ENCODE measurements around the gene PRDM2.

GRCh38 chr1:13784971-13785370 is 85.0 kb downstream of the PRDM2 start:
- TF ChIP-seq CTCF (IDR thresholded peaks at IDR 0.05; ENCODE audit: low read length) (no peak), EZH2 (IDR thresholded peaks at IDR 0.05; ENCODE audit: borderline replicate concordance, low read length) (no peak)

Data from OCI-LY1 (cell line).